HUES48 (cell line): ENCODE data around the gene FLYWCH1.

ENCODE experiments used
- H3K27ac ChIP-seq: one replicate; pipeline ENCODE4 v1.7.0; 2013; ENCODE audit warnings: low read depth, low read length, inconsistent platforms
- H3K27me3 ChIP-seq: 2 replicates; pipeline ENCODE4 v1.6.1; 2013; ENCODE audit warnings: mild to moderate bottlenecking, low read length; ENCODE audit not compliant: control insufficient read depth, insufficient read depth
- H3K36me3 ChIP-seq: 2 replicates; pipeline ENCODE4 v1.6.1; 2013; ENCODE audit warnings: low read length; ENCODE audit not compliant: control insufficient read depth, insufficient read depth
- H3K4me1 ChIP-seq: 2 replicates; pipeline ENCODE4 v1.6.1; 2013; ENCODE audit warnings: mild to moderate bottlenecking, low read length; ENCODE audit not compliant: control insufficient read depth, insufficient read depth
- H3K4me3 ChIP-seq: 2 replicates; pipeline ENCODE4 v1.5.1; 2013; ENCODE audit warnings: mild to moderate bottlenecking, low read depth, low read length
- H3K9ac ChIP-seq: 2 replicates; pipeline ENCODE4 v1.6.1; 2013; ENCODE audit warnings: mild to moderate bottlenecking, low read depth, low read length, moderate library complexity
- H3K9me3 ChIP-seq: 2 replicates; pipeline ENCODE4 v1.6.1; 2013; ENCODE audit warnings: low read length; ENCODE audit not compliant: control insufficient read depth, insufficient read depth

The FLYWCH1 gene

GRCh38 chr16:2955438-2955778 is 43.7 kb downstream of the FLYWCH1 start:
- no peak overlapping the region for H3K9ac ChIP-seq
- no peak overlapping the region for H3K27ac ChIP-seq

GRCh38 chr16:2955779-2956578 is 44.2 kb downstream of the FLYWCH1 start:
- Histone ChIP-seq H3K4me1 (peaks cover 13% of the 10 kb centered on the region), H3K9me3 (no peaks in the 10 kb centered on the region), H3K27ac (no peak overlapping the region), H3K4me3 (no peak overlapping the region), H3K36me3 (no peaks in the 10 kb centered on the region), H3K9ac (no peak overlapping the region), H3K27me3 (no peaks in the 10 kb centered on the region)

More at GRCh38 chr16:2955438-2955778, 43.7 kb downstream of the FLYWCH1 start:
- peaks cover 13% of the 10 kb centered on the region for H3K4me1 ChIP-seq
- H3K4me3 ChIP-seq: no peak overlapping the region
- no peaks in the 10 kb centered on the region for H3K36me3 ChIP-seq
- H3K27me3 ChIP-seq: no peaks in the 10 kb centered on the region
- H3K9me3 ChIP-seq: no peaks in the 10 kb centered on the region

- Histone ChIP-seq H3K36me3 (no peaks in the 10 kb centered on the region), H3K4me1 (peaks cover 13% of the 10 kb centered on the region), H3K27ac (no peak overlapping the region), H3K9me3 (no peaks in the 10 kb centered on the region), H3K4me3 (no peak overlapping the region), H3K27me3 (no peaks in the 10 kb centered on the region), H3K9ac (no peak overlapping the region)
Measured at GRCh38 chr16:2956579-2956956, 44.8 kb downstream of the FLYWCH1 start.

DNA sequence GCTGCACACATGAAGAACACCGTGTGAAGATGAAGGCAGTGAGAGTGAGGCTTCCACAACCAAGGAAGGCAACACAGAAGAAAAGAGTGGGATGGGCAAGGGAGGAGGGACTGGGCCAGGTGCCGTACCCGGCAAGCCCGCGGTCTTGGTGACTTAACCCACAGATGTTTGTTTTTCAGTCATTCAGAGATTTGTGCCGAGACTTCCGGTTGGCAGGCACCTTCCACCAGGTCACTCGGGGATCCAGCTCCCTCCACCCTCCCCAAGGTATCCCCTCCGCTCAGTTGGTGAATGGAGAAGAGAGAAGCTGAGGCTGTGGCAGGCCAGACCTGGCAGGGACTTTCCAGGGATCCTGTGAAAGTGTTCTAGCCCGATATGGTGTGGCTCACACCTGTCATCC is 47.5 kb downstream of the FLYWCH1 start:
- Histone ChIP-seq H3K36me3 (no peaks in the 10 kb centered on the region), H3K27me3 (peaks cover 8% of the 10 kb centered on the region), H3K9ac (no peak overlapping the region), H3K9me3 (no peaks in the 10 kb centered on the region), H3K4me1 (peaks cover 22% of the 10 kb centered on the region), H3K27ac (no peak overlapping the region), H3K4me3 (no peak overlapping the region)

DNA sequence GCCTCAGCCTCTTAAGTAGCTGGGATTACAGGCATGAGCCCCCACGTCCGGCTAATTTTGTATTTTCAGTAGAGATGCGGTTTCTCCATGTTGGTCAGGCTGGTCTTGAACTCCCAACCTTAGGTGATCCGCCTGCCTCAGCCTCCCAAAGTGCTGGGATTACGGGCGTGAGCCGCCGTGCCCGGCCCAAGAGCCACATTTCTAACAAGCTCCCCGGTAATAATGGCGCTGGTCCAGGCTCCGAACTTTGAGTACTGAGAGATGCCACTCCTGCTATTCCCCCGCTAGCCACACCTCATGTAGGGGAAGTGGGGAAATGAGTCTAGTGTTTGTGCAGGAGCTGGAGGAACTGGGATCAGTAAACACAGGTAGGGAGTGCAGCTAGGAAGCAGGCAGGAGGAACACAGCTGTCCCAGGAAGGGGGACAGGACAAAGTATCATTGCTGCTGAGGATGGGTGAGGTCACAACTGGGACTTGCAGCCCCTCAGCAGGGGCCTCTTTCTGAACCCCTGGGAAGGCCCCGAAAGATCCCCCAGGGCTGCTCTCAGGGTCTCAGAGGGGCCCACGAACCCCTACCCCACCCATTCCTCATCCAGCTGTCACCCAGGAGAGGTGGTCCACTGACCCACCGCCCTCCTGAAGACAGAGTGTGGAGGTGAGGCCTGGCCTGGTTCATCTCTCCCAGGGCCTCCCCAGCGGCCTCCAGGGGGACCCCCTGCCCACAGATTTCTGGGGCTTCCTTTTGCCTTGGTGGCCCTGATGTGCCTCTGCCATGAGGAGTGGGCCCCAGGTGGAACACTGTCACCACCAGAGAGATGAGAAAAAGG is 48.7 kb downstream of the FLYWCH1 start:
- Histone ChIP-seq H3K27me3 (peaks cover 8% of the 10 kb centered on the region), H3K4me3 (no peak overlapping the region), H3K36me3 (no peaks in the 10 kb centered on the region), H3K4me1 (peaks cover 20% of the 10 kb centered on the region), H3K9ac (no peak overlapping the region), H3K27ac (no peak overlapping the region), H3K9me3 (no peaks in the 10 kb centered on the region)

DNA sequence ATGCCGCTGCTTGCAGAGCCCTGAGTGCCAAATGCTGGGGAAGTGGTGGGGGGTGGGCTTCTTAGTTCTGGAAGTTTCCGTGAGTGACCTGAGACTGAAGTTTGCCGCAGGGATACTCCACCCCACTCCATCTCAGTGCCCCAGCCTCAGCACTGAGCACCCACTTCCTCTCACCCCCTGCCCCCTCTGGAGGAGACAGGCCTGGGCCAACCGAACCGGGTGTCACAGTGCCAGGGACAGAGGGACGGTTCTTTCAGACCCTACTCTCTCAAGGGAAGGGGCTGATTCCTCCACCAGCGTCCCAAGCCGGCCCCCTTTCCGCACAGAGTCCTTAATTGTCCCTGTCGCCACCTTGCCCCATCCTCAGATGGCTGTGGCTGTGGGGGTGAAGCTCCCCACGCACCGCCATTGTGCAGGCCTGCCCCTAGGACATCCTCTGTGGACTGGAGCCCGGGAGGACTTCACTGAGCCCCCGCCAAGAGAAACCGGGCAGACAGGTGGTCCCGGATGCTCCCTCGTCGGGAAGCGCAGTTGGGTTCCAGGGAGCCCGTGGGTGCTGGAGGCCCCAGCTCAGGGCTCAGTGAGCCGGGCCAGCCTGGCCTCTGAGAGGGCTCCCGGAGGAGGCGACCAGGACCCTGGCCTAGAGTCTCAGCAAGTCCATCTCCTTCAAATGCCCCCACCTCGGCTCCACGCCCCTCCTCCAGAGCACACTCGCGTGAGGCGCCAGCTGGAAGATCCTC is 50.8 kb downstream of the FLYWCH1 start:
- H3K9me3 ChIP-seq: no peaks in the 10 kb centered on the region
- no peak overlapping the region for H3K9ac ChIP-seq
- H3K4me3 ChIP-seq: peak overlapping the region; percentile 69; the same call in 1 of the 2 replicates
- 0 out of 2 replicates have a peak, but pooled peaks cover 11% of the 10 kb centered on the region for H3K4me1 ChIP-seq
- peaks cover 26% of the 10 kb centered on the region for H3K27me3 ChIP-seq
- no peak overlapping the region for H3K27ac ChIP-seq
- H3K36me3 ChIP-seq: no peaks in the 10 kb centered on the region

- 0 out of 2 replicates have a peak, but pooled peaks cover 11% of the 10 kb centered on the region for H3K4me1 ChIP-seq
- peak overlapping the region; percentile 66 for H3K27ac ChIP-seq
- peaks cover 33% of the 10 kb centered on the region for H3K27me3 ChIP-seq
- H3K9me3 ChIP-seq: no peaks in the 10 kb centered on the region
- no peaks in the 10 kb centered on the region for H3K36me3 ChIP-seq
- no peak overlapping the region for H3K9ac ChIP-seq
- peak overlapping the region; percentile 69 for H3K4me3 ChIP-seq
Measured at GRCh38 chr16:2963074-2963722, 51.5 kb downstream of the FLYWCH1 start.

DNA sequence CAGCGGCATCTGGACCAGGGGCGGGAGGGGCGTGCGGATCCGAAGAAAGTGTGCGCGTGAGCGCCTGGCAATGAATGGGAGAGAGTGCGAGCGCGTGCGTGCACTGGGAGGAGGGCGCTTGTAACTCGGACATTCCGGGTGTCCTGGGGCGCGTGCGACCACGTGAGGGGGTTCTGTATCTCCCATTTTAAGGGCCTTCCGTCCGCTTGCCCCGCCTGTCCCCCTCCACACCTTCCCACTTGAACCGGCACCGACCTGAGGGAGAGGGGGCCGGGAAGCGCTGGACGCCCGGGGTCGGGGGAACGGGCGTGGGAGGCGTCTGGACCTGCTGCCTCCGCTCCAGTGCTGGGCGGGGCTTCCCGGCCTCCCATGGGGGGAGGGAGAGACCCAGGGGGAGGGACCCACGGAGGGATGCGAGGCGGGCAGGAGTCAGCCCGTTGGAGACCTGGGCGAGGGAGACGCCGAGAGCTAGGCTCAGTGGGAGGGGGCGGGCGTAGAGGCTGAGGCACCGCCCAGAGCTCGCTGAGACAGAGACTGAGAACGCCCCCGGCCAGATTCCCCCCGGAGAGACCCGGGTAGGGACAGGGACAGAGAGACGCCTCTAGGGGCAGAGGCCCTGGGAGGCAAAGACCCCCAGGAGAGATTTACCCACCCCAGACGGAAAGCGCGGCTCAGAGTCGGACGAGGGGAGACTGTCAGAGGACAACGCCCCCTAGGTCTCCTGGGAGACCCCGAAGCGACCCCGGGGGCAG is 52.2 kb downstream of the FLYWCH1 start, which contains the start of gene KREMEN2:
Gene KREMEN2 (plus strand): TSS at position 553 of the 752 bp plus-strand sequence. CDS start 246 bp downstream, outside the sequence.
- Histone ChIP-seq H3K9ac (no peak within 1 kb of the TSS), H3K36me3 (no peaks in the 10 kb centered on the region), H3K9me3 (no peaks in the 10 kb centered on the region), H3K4me3 (peak within 1 kb of the TSS; percentile 69), H3K27me3 (peaks cover 38% of the 10 kb centered on the region), H3K27ac (peak within 1 kb of the TSS; percentile 66), H3K4me1 (peaks cover 11% of the 10 kb centered on the region; the same call in 1 of the 2 replicates)

DNA sequence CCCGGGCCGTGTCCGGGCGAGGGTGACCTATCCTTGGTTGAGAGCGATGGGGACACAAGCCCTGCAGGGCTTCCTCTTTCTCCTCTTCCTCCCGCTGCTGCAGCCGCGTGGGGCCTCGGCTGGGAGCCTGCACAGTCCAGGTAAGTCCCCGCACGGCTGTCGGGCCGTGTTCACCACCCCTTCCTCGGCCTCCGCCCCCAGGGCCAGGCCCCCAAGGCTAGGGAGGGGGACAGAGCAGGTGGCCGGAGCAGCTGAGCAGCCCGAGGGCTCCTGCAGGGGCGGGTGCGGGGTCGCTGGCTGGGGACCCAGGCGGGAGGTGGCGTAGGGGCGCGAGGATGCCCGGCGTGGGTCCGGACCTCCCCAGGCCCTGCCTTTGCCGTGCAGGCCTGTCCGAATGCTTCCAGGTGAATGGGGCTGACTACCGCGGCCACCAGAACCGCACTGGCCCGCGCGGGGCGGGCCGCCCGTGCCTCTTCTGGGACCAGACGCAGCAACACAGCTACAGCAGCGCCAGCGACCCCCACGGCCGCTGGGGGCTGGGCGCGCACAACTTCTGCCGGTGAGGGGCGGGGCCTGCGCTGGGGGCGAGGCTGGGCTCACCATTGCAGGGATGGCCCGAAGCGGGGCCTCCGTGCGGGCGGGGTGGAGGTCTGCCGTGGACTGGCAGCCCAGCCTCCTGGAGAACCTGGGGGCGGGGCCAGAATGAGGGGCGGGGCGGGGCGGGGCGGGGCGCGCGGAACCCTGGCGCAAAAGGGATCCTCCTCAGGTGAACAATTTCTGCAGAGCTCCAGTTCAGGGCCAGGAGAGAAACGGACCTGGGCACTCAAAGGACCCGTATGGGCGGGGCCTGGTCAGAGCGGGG is 53.0 kb downstream of the FLYWCH1 start:
- Histone ChIP-seq H3K9me3 (no peaks in the 10 kb centered on the region), H3K4me1 (peaks cover 11% of the 10 kb centered on the region; the same call in 1 of the 2 replicates), H3K4me3 (peak overlapping the region; percentile 69), H3K9ac (no peak overlapping the region), H3K27me3 (peaks cover 38% of the 10 kb centered on the region), H3K27ac (peak overlapping the region; percentile 66), H3K36me3 (no peaks in the 10 kb centered on the region)
